ENCODE measurements around the gene SSR3. TPM values are rescaled to one million over a fixed set of nuclear protein-coding genes. Genes with fewer than 3 reads are reported as not detected.

Gene SSR3
- total and polyA plus RNA-seq, 9 donors = 81.2 to 120 (median 96.4) TPM

DNA sequence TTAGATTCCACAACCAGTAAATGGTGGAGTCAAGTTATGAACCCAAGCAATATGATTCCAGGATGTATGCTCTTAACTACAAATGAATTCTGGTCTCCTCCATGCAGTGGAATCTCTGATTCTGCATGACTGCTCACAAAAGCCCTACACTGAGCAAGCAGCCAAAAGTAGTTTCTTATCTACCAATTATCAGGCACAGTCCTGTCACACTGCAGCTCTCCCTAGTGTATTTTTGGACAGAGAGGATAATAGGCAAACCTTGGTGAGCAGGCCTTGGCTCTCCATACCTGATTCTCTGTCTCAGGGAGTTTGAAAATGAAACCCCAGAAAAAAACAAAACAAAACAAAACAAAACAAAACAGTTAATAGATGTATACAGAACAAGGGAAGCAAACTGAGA, 3.5 kb upstream of the SSR3 start:
- no peaks in the 10 kb centered on the region for H3K36me3 ChIP-seq (ENCODE audit: control insufficient read depth, insufficient read depth, low read length)
- peaks cover 3% of the 10 kb centered on the region for H3K4me1 ChIP-seq (ENCODE audit: control insufficient read depth, insufficient read depth, low read length)
- H3K4me3 ChIP-seq (ENCODE audit: low read length) = no peak overlapping the region
- DNase-seq = no peak
- H3K27ac ChIP-seq (ENCODE audit: low read length) = no peak overlapping the region
- H3K27me3 ChIP-seq (ENCODE audit: control insufficient read depth, insufficient read depth, low read length) = no peaks in the 10 kb centered on the region
- no peaks in the 10 kb centered on the region for H3K9me3 ChIP-seq (replicated peaks; ENCODE audit: control insufficient read depth, low read depth, low read length)

DNA sequence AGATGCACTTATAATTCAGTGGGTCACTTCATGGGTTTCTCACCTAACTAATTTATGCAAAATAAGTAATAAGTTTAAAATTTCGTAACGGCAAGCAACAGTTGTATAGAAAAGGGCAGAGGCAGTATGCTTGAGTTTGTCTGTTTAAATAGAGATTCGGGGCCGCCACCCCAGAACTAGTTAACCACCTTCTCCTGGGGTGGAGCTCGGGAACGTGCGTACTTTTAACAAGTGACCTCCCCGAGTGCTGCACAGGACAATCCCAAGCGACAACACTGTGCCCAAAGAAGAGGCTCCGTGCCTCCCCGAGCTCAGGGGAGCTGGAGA, 439 bp downstream of the SSR3 start:
- Histone ChIP-seq H3K4me3 (ENCODE audit: low read length) (peak overlapping the region; percentile 84), H3K9me3 (replicated peaks; ENCODE audit: control insufficient read depth, low read depth, low read length) (no peaks in the 10 kb centered on the region), H3K36me3 (ENCODE audit: control insufficient read depth, insufficient read depth, low read length) (peaks cover 12% of the 10 kb centered on the region), H3K27ac (ENCODE audit: low read length) (peak overlapping the region; percentile 92), H3K4me1 (ENCODE audit: control insufficient read depth, insufficient read depth, low read length) (peaks cover 8% of the 10 kb centered on the region), H3K27me3 (ENCODE audit: control insufficient read depth, insufficient read depth, low read length) (no peaks in the 10 kb centered on the region)
- 1% methylated on average over 9 of the region's 11 CpGs for WGBS (ENCODE audit: insufficient coverage)
- no peak for DNase-seq

DNA sequence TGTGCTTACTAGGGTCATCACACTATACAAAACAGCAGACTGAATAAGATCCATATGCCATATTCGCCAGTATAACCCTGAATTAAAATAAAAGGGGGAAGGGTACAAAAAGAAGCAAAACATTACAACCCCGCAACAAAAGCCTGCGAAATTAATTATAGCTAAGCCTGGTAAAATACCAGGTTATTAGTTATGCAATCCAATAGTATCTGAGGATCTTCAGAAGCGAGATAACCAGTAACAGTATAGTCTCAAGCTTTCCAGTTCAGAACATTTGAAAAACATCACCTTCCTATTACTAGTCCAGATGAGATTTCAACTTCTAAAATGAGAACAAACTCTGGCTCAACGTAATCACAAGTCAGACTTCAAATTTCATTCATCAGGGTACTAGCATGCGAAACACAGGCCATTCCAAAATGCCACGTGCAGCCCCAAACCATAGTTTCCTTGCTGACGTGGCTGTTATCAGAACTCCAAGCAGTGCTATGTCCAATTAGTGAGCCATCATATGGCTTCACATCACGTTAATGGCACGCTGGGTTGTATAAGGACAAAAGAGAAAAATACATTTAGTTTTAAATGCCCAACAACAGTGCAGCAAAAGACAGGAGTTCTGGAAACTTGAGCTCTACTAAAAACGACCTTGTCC, 1.1 kb downstream of the SSR3 start:
- Histone ChIP-seq H3K4me3 (ENCODE audit: low read length) (peak overlapping the region; percentile 84), H3K27me3 (ENCODE audit: control insufficient read depth, insufficient read depth, low read length) (no peaks in the 10 kb centered on the region), H3K36me3 (ENCODE audit: control insufficient read depth, insufficient read depth, low read length) (peaks cover 12% of the 10 kb centered on the region), H3K4me1 (ENCODE audit: control insufficient read depth, insufficient read depth, low read length) (peaks cover 8% of the 10 kb centered on the region), H3K9me3 (replicated peaks; ENCODE audit: control insufficient read depth, low read depth, low read length) (no peaks in the 10 kb centered on the region), H3K27ac (ENCODE audit: low read length) (peak overlapping the region; percentile 92)
- peak; percentile 60 for DNase-seq
- 5% methylated on average over 3 of the region's 11 CpGs for WGBS (ENCODE audit: insufficient coverage)

DNA sequence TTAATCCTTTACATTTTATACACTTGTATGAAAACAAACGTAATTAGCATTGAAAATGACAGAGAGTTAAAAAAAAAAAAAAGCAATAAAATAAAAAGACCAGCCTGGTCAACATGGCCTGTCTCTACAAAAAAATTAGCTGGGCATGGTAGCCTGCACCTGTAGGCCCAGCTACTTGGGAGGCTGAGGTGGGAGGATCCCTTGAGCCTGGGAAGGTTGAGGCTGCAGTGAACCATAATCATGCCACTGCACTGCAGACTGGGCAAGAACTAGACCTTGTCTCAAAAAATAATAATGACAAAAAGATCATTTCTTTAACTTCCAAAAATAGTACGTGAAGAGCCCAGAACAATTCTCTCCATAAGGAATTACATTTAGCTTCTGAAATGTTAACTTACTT, 1.9 kb downstream of the SSR3 start:
- Histone ChIP-seq H3K27me3 (ENCODE audit: control insufficient read depth, insufficient read depth, low read length) (no peaks in the 10 kb centered on the region), H3K27ac (ENCODE audit: low read length) (no peak overlapping the region), H3K4me1 (ENCODE audit: control insufficient read depth, insufficient read depth, low read length) (peaks cover 8% of the 10 kb centered on the region), H3K4me3 (ENCODE audit: low read length) (no peak overlapping the region), H3K9me3 (replicated peaks; ENCODE audit: control insufficient read depth, low read depth, low read length) (no peaks in the 10 kb centered on the region), H3K36me3 (ENCODE audit: control insufficient read depth, insufficient read depth, low read length) (peaks cover 16% of the 10 kb centered on the region)
- WGBS (ENCODE audit: insufficient coverage) = no CpG with 5 or more reads among the region's 2 CpGs
- no peak for DNase-seq

DNA sequence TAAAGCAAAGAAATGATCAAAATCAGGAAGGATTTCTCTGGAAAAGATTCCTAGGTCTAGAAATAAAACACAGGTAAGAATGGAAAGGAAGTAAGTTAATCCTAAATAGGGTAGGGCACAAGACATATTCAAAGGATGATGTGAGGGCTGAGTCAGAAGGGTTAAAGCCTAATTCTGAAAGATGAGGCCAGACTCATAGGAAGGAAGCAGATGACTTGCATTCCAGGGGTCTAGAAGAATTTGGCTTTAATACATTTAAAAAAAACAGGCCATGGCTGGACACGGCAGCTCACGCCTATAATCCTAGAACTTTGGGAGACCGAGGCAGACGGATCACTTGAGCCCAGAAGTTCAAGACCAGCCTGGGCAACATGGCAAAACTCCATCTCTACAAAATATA, 3.2 kb downstream of the SSR3 start:
- no peak overlapping the region for H3K27ac ChIP-seq (ENCODE audit: low read length)

DNA sequence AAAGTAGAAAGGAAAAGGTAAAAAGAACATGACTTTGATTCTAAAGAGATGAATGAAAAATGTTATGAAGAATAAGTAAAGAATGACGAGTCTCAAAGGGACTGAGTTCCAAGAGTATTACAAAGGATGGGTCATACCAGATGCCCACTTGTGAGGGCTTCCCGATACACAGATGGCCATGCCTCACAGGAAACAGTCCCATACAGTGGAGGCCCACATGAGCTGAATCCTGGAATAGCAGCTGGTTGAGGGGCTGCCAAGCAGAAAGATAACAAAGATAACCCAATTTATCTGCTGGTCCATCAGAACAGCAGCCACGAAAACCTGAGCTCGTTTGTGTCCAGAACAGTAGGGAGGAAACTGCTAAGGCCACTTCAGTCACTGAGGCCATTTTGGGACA, 3.7 kb downstream of the SSR3 start:
- WGBS (ENCODE audit: insufficient coverage) = 64% methylated on average over 3 of the region's 4 CpGs
- no peak overlapping the region for H3K4me3 ChIP-seq (ENCODE audit: low read length)
- H3K4me1 ChIP-seq (ENCODE audit: control insufficient read depth, insufficient read depth, low read length) = peaks cover 8% of the 10 kb centered on the region
- peaks cover 21% of the 10 kb centered on the region for H3K36me3 ChIP-seq (ENCODE audit: control insufficient read depth, insufficient read depth, low read length)
- H3K9me3 ChIP-seq (replicated peaks; ENCODE audit: control insufficient read depth, low read depth, low read length) = no peaks in the 10 kb centered on the region
- no peak for DNase-seq
- H3K27ac ChIP-seq (ENCODE audit: low read length) = no peak overlapping the region
- no peaks in the 10 kb centered on the region for H3K27me3 ChIP-seq (ENCODE audit: control insufficient read depth, insufficient read depth, low read length)

More for the DNA sequence above, 3.2 kb downstream of the SSR3 start:
- H3K27me3 ChIP-seq (ENCODE audit: control insufficient read depth, insufficient read depth, low read length) = no peaks in the 10 kb centered on the region
- peaks cover 8% of the 10 kb centered on the region for H3K4me1 ChIP-seq (ENCODE audit: control insufficient read depth, insufficient read depth, low read length)
- no peak for DNase-seq
- 30% methylated on average over 3 of the region's 4 CpGs for WGBS (ENCODE audit: insufficient coverage)
- H3K9me3 ChIP-seq (replicated peaks; ENCODE audit: control insufficient read depth, low read depth, low read length) = no peaks in the 10 kb centered on the region
- H3K36me3 ChIP-seq (ENCODE audit: control insufficient read depth, insufficient read depth, low read length) = peaks cover 17% of the 10 kb centered on the region
- H3K4me3 ChIP-seq (ENCODE audit: low read length) = no peak overlapping the region

DNA sequence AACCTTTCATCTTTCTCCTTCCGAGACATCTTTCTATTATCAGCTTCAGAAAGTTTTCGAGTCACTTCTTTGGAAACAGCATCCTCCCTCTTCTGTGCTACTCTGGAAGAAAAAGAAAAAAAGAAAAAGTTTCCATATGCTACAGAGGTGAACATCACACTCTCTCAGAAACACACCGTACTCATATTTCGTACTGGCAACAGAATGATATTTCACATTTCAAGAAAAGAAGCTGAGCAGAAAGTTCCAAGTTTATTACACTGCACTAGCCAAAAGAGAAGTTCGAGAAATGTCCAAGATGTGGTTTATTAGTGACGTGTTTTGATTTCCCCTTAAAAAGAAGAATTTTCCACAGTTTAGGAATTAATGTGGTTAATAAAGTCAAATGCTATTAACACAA, 6.0 kb downstream of the SSR3 start:
- 80% methylated on average over 1 of the region's 6 CpGs for WGBS (ENCODE audit: insufficient coverage)
- no peaks in the 10 kb centered on the region for H3K27me3 ChIP-seq (ENCODE audit: control insufficient read depth, insufficient read depth, low read length)

DNA sequence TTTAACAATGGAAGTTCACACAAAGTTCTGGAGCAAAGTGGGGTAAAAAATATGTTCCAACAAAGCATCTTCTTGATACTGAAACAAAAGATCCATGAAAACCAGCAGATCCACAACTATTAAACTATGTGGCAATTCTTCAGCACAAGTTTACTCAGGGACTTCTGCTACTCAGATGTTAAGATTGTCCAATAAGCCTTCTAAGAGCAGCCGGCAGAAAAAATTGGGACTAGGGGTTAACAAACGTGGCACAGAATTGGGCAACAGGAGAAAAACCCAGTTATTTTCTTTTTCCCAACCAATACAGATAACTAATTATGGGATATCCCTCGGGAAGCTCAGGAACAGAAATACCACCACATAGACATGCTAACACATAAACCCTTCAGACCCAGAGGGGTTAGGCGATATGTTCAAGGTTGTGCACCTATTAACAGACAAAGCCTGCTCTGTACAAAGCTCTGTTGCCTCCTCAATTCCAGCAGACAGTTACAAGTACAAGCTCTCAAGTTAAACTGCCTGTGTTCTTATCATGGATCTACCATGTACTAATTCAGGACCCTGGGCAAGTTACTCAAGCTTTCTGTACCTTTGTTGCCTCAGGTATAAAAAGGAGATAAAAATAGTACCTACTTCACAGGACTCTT, 6.8 kb downstream of the SSR3 start:
- WGBS (ENCODE audit: insufficient coverage) = 100% methylated on average over 1 of the region's 4 CpGs
- no peaks in the 10 kb centered on the region for H3K9me3 ChIP-seq (replicated peaks; ENCODE audit: control insufficient read depth, low read depth, low read length)
- DNase-seq = no peak
- H3K36me3 ChIP-seq (ENCODE audit: control insufficient read depth, insufficient read depth, low read length) = peaks cover 35% of the 10 kb centered on the region
- no peaks in the 10 kb centered on the region for H3K27me3 ChIP-seq (ENCODE audit: control insufficient read depth, insufficient read depth, low read length)
- H3K27ac ChIP-seq (ENCODE audit: low read length) = no peak overlapping the region
- H3K4me1 ChIP-seq (ENCODE audit: control insufficient read depth, insufficient read depth, low read length) = peaks cover 5% of the 10 kb centered on the region
- H3K4me3 ChIP-seq (ENCODE audit: low read length) = no peak overlapping the region

More for the DNA sequence above, 6.0 kb downstream of the SSR3 start:
- Histone ChIP-seq H3K27ac (ENCODE audit: low read length) (no peak overlapping the region), H3K9me3 (replicated peaks; ENCODE audit: control insufficient read depth, low read depth, low read length) (no peaks in the 10 kb centered on the region), H3K4me1 (ENCODE audit: control insufficient read depth, insufficient read depth, low read length) (peaks cover 5% of the 10 kb centered on the region), H3K36me3 (ENCODE audit: control insufficient read depth, insufficient read depth, low read length) (peaks cover 29% of the 10 kb centered on the region), H3K4me3 (ENCODE audit: low read length) (no peak overlapping the region)
- peak; percentile 89 for DNase-seq

DNA sequence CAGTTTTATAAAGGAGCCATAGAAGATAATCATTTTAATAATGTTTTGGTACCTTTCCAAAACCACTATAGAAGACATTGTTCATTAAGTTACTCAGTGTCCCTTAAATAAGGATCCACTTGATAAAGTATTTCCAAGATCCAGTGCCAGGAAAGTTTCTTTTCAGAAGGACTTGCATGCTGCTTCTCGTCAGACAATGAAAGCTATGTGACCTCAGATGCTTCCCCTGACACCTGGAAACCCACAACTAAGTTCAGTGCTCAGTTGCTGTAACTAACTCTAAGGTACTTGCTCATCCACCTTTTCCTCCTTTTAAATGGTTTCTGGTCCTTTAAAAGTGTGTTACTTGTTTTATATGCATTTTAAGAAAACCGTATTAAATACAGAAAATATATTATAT, 7.3 kb downstream of the SSR3 start:
- no peaks in the 10 kb centered on the region for H3K9me3 ChIP-seq (replicated peaks; ENCODE audit: control insufficient read depth, low read depth, low read length)
- H3K27ac ChIP-seq (ENCODE audit: low read length) = no peak overlapping the region
- peaks cover 37% of the 10 kb centered on the region for H3K36me3 ChIP-seq (ENCODE audit: control insufficient read depth, insufficient read depth, low read length)
- H3K4me1 ChIP-seq (ENCODE audit: control insufficient read depth, insufficient read depth, low read length) = peaks cover 2% of the 10 kb centered on the region
- peak; percentile 33 for DNase-seq
- whole genome bisulfite sequencing (ENCODE audit: insufficient coverage) = 20% methylated on average over 1 of the region's 2 CpGs
- H3K27me3 ChIP-seq (ENCODE audit: control insufficient read depth, insufficient read depth, low read length) = no peaks in the 10 kb centered on the region
- no peak overlapping the region for H3K4me3 ChIP-seq (ENCODE audit: low read length)

DNA sequence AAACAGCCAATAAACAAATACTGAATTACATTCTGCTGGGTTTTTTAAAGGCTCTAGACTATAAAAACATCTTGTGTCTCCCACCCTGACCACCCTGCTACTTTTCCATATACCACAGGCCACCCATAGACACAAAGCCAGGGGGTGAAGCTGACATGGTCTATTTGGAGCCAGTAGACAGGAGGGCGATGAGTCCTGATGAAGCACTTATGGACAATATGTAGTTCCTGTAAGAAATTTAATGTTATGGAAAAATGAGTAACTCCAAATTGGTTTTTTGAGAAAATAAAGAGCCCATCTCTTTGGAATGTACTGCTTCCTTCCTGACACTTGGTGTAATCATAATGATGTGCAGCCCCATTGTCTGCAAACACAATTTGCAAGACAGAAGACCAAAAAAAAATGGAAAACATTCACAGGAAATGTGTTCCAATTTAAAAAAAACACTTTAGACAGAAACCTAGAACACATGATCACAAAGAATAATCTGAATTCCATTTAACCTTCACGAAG, 11.8 kb downstream of the SSR3 start:
- H3K4me1 ChIP-seq (ENCODE audit: control insufficient read depth, insufficient read depth, low read length) = no peaks in the 10 kb centered on the region
- H3K36me3 ChIP-seq (ENCODE audit: control insufficient read depth, insufficient read depth, low read length) = peaks cover 31% of the 10 kb centered on the region

More for the DNA sequence above, 11.8 kb downstream of the SSR3 start:
- Histone ChIP-seq H3K9me3 (replicated peaks; ENCODE audit: control insufficient read depth, low read depth, low read length) (no peaks in the 10 kb centered on the region), H3K27ac (ENCODE audit: low read length) (no peak overlapping the region), H3K27me3 (ENCODE audit: control insufficient read depth, insufficient read depth, low read length) (no peaks in the 10 kb centered on the region), H3K4me3 (ENCODE audit: low read length) (no peak overlapping the region)
- DNase-seq = no peak
- WGBS (ENCODE audit: insufficient coverage) = no CpG with 5 or more reads among the region's 2 CpGs
